ENCODE data around the gene KIAA0040.

- TF ChIP-seq CTCF (IDR thresholded peaks at IDR 0.05) (no peak), POLR2A (IDR thresholded peaks at IDR 0.05) (no peak)
These were observed 56.3 kb downstream of the KIAA0040 start for GRCh38 chr1:175136246-175136645.
